ENCODE measurements around the gene CEMP1.

Gene CEMP1

DNA sequence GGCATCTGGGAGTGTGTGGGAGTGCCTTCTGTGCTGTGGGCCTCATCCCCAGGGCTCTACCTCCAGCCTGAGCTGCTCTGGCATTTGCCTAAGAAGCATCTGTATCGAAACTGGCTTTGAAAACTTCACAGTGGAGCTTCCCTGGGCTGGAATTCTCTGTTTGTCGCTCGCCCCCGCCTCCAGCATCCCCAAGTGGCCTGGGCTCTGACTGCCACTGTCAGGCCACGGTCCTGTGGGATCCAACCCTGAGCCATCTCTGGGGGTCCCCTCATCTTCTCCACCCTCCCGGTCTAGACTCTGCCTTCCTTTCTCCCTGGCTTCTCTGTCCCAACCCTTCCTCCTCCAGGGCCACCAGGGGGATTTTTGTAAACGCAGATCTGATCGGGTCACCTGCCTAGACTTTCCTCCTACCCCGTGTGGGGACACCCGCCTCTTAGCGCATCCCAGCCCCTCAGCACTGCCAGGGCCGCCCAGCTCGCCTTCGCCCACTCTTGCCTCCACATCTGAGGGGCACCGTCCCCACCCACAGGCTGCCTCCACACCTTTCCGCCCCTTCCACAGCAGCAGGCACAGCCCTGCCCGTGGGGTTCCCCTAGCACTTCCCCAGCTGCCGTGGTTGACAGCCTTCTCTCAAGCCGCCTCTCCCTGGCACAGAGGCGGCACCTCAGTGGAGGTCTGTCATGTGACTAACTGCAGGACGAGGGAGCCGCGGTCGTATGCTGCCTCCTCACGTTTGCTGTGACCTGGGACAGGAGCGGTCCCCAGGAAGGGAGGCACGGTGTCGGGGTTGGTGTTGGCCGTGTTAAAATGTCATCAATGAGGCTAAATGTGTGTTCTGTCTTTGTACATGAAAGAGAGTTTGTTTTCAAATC is 44.3 kb downstream of the CEMP1 start:
- TF ChIP-seq JUND (IDR thresholded peaks at IDR 0.05; ENCODE audit: low read depth): no peak
- in situ Hi-C loops (cut with HindIII; ENCODE audit: low pct_unique_long_range_greater_than_20kb, low sequenced_read_pairs): no loop called here
- no peak for DNase-seq (ENCODE audit: low read depth in 1 of 2, low spot score in 1 of 2)

DNA sequence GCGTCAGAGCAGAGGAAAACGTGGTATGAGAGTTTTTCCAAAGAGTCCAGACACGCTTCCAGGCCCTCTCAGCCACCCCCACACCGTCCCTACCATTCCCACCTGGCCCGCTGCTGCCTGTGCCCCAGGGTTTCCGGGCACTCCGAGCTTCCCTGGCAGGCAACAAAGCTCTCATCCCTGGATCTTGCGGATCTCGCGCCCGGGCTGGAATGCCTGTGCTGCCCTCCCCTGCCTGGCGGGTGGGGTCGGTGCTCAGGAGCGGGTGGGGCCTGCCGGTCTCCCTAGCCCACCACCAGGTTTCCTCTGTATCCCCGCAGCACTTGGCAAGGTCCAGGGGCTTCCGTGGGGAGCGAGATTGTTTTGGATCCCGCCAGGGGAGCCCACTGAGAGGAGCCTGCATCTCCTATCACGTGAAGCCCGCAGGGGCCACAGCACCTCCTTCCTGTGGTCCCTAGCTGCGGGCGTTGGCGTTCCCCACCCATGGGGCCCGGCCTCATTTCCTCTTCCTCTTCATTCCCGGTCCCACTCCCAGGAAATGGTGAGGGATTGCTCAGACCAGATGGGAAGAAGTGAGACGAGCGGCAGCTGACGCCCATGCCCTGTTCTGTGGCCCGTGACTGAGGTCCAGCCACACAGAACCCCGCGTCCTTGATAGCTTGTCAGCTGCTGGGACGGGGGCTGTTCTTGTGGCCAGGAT is 45.2 kb downstream of the CEMP1 start:
- in situ Hi-C loops (cut with HindIII; ENCODE audit: low pct_unique_long_range_greater_than_20kb, low sequenced_read_pairs): no loop called here
- TF ChIP-seq JUND (IDR thresholded peaks at IDR 0.05; ENCODE audit: low read depth): no peak
- DNase-seq (ENCODE audit: low read depth in 1 of 2, low spot score in 1 of 2): no peak

DNA sequence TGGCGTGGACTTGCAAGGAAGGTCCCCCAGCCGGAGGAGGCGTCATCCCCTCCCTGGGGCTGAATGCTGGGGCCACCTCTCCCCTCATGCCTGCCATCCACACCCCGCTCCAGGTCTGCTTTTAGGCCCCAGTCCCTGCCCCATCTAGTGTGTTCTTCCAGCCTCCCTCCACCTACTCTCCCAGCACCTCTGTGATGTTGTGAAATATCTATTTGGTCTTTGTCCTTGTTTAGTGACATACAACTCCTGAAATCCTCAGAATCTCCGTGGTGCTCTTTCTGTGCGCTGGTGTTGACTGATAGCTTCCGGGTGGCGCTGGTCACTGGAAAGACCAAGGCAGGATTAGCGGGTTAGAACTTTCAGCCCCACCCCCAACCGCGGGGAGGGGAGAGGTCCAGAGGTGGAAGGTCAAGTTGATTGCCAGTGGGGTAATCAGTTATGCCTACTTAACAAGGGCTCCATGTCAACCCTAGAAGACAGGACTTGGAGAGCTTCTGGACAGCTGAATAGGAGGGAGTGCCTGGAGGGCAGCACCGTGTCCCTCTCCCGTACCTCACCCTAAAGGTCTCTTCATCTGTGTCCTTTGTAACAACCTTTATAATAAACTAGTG is 46.2 kb downstream of the CEMP1 start:
- in situ Hi-C loops (cut with HindIII; ENCODE audit: low pct_unique_long_range_greater_than_20kb, low sequenced_read_pairs): no loop called here
- no peak for DNase-seq (ENCODE audit: low read depth in 1 of 2, low spot score in 1 of 2)
- TF ChIP-seq JUND (IDR thresholded peaks at IDR 0.05; ENCODE audit: low read depth): no peak

DNA sequence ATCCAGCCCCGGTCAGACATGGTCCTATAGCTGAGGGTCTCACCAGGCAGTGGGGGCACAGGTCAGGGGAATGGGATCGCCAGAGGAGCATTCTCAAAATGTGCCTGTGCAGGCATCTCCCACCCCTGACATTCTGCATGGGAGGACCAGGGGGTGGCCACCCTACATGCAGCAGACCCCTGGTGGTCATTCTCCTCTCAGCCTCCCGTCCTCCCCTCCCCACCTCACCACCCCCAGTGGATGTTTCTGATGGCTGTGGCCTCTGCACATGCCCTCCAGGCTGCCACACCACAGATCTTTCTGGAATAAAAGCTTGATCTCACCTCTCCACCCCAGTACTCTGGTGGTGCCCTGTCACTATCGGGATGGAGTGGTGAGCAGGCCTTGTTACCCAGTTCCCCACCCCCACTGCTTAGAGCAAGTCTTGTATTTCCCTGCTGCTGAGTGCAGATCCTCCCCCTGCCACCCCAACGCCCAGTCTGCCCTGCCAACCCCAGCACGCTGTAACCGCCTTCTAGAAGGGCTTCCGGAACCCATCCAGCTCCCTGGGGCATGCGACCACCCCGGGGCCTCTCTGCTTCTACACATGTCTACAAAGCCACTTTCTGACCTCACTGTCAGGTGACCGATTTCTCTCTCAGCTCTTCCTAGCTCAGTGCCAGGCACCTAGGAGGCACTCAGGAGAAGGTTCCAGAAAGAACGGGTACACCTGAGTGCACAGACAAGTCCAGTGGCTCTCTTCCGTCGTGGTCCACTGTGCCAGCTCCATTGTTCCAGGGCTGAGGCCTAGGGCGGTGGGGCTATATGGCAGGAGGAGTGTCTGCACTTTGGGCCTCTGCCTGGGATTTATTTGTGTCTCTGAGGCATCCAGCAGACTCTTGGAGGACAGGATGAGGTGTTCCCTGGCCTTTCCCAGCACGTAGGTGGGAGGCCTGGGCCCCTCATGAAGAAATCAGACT is 47.0 kb downstream of the CEMP1 start:
- in situ Hi-C loops (cut with HindIII; ENCODE audit: low pct_unique_long_range_greater_than_20kb, low sequenced_read_pairs): no loop called here
- no peak for DNase-seq (ENCODE audit: low read depth in 1 of 2, low spot score in 1 of 2)
- TF ChIP-seq JUND (IDR thresholded peaks at IDR 0.05; ENCODE audit: low read depth): no peak

DNA sequence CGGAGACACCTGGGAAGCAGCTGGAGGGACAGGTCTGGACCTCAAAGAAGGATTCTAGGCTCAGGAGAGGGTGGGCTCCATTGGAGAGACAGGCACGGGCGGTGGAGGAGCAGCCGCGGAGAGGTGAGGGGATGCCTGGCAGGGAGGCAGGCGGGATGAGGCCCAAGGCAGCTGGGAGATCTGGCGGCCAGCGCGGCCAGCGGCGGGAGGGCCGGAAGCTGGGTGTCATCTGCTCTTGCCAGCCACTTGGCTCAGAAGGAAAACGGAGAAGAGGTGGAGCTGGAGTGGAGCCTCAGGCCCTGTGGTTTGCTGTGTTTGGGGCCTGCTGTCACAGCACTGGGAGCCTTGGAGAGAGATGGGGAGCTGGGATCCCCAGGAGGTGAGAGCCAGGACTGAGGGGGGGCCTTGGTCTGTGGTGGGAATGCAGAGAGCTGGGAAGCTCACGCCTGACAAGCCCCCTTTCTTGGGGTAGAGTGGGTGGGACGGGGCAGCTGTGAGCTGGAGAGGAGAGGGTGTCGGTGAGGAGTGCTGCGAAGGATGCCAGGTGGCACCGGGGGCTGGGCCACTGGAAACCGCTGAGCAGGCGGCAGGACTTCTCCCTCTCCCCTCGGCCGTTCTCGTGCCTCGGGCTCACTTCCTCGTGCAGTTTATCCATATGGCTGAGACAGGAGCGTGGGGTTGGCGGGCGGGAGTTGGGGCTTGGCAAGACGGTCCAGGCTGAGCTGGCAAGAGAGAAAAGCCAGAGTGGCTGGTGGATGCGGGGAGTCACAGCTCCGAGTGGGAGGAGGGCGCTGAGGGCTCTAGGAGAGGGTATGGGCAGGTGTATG is 48.3 kb downstream of the CEMP1 start:
- in situ Hi-C loops (cut with HindIII; ENCODE audit: low pct_unique_long_range_greater_than_20kb, low sequenced_read_pairs): no loop called here
- no peak for DNase-seq (ENCODE audit: low read depth in 1 of 2, low spot score in 1 of 2)

DNA sequence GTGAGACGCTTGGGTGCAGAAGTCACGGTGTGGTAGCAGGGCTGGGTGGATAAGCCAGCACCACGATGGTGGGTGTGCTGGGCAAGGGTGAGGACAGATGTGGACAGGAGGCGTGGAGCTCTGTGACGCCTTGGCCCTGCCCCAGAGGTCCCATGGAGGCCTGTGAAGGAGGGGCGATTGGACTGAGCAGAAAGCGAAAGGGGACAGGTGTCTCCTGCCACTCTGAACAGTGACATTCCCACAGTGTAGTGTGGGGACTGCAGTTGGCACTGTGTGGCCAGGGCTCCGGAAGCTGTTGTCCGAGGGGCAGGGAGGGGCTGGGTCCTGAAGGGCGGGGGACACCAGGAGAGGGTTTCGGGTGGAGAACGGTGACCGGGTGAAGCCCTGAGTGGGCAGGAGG is 49.0 kb downstream of the CEMP1 start:
- in situ Hi-C loops (cut with HindIII; ENCODE audit: low pct_unique_long_range_greater_than_20kb, low sequenced_read_pairs): no loop called here
- DNase-seq (ENCODE audit: low read depth in 1 of 2, low spot score in 1 of 2): no peak
- no peak for TF ChIP-seq JUND (IDR thresholded peaks at IDR 0.05; ENCODE audit: low read depth)

More for the DNA sequence above, 48.3 kb downstream of the CEMP1 start:
- TF ChIP-seq JUND (IDR thresholded peaks at IDR 0.05; ENCODE audit: low read depth): no peak

DNA sequence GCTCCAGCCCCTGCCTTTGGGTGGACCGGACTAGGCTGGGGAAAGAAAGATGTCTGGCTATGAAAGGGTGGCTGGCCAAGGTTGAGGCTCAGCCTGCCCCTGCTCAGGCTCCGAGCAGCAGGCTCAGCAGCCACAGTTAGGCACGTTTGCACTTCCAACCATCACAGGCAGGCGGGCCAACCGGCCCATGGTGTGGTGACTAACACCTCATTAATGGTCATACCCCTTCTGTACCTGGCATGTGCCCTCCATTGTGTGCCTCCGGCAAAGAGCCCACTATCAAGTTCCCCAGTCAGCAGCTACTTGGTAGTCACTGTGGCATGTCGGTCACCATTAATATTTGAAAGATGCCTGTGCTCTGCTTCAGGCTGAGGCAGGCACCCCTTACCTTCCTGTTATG is 49.5 kb downstream of the CEMP1 start:
- TF ChIP-seq JUND (IDR thresholded peaks at IDR 0.05; ENCODE audit: low read depth): no peak
- DNase-seq (ENCODE audit: low read depth in 1 of 2, low spot score in 1 of 2): no peak
- in situ Hi-C loops (cut with HindIII; ENCODE audit: low pct_unique_long_range_greater_than_20kb, low sequenced_read_pairs): no loop called here

DNA sequence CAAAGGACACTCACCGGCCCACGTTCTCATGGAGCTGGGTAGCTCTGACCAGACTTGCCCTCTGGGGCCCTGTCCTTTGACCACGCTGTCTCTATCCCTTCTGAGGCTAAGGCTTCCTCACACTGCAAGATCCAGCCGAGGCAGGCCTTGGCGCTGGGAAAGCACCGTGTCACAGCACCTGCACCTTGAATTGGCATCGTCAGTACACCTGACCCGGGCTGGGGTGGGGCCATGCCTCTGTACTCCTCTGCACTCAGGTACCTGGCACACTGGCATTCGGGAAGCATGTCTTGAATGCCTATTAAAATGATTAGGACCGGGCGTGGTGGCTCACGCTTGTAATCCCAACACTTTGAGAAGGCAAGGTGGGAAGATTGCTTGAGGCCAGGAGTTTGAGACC is 50.3 kb downstream of the CEMP1 start:
- DNase-seq (ENCODE audit: low read depth in 1 of 2, low spot score in 1 of 2): no peak
- in situ Hi-C loops (cut with HindIII; ENCODE audit: low pct_unique_long_range_greater_than_20kb, low sequenced_read_pairs): no loop called here
- TF ChIP-seq JUND (IDR thresholded peaks at IDR 0.05; ENCODE audit: low read depth): no peak
